Endothelial cell of umbilical vein (primary cell): Measurements from ENCODE around the gene THSD7A. TPM values are rescaled to one million over a fixed set of nuclear protein-coding genes. Genes with fewer than 3 reads are reported as not detected.

Experiments
- BruUV-seq: library from RNA; stranded (reverse); fragments of 400-500 nt; replicated peaks from 2 replicates; lab custom pipeline; 2021; lab: Mats Ljungman, UMichigan
- CTCF ChIA-PET: fragments of 300-600, 350-600 bp; sonication (Branson Sonifier 250); formaldehyde crosslinking; loops from one replicate; lab custom pipeline; 2021; ENCODE audit warnings: antibody characterized with exemption, inconsistent platforms; lab: Charles Lee
- POLR2A ChIA-PET: fragments of 300-600, 350-600 bp; sonication (Branson Sonifier 250); formaldehyde crosslinking; loops from one replicate; lab custom pipeline; 2021; ENCODE audit warnings: antibody characterized with exemption, inconsistent platforms; lab: Charles Lee
- DNase-seq: peaks from one replicate; pipeline ENCODE4 v3.0.0-alpha.2; 2011; ENCODE audit warnings: low read depth, low spot score
- FAIRE-seq: peaks from 2 replicates; lab custom pipeline; 2011; peaks lifted over from hg19 to GRCh38; lab: Jason Lieb, UNC
- H2AFZ ChIP-seq: 2 replicates; pipeline ENCODE4 v1.6.0; 2012; ENCODE audit warnings: low read depth, low read length, control low read depth, inconsistent platforms
- H3K27ac ChIP-seq: 2 replicates; pipeline ENCODE4 v1.5.1; 2011; ENCODE audit warnings: low read depth, mild to moderate bottlenecking, control low read depth, low read length, moderate library complexity; ENCODE audit not compliant: insufficient read depth
- H3K27me3 ChIP-seq, 2 experiments: 2 replicates each; pipeline versions ENCODE4 v1.6.0 to v1.6.1; 2011; ENCODE audit warnings: low read length in 2 of 2, mixed read lengths in 1 of 2; ENCODE audit not compliant: control insufficient read depth in 2 of 2, insufficient read depth in 2 of 2
- H3K36me3 ChIP-seq, 2 experiments: 2 replicates in 1 of 2; 3 replicates in 1 of 2; pipeline ENCODE4 v1.5.1; 2011; ENCODE audit warnings: low read length in 2 of 2, mild to moderate bottlenecking in 1 of 2, moderate library complexity in 1 of 2; ENCODE audit not compliant: control insufficient read depth in 2 of 2, insufficient read depth in 2 of 2; ENCODE audit errors: extremely low read depth in 1 of 2
- H3K4me1 ChIP-seq: 3 replicates; pipeline ENCODE4 v1.5.1; 2011; ENCODE audit warnings: mild to moderate bottlenecking, low read length; ENCODE audit not compliant: control insufficient read depth, insufficient read depth; ENCODE audit errors: extremely low read depth
- H3K4me2 ChIP-seq: 2 replicates; pipeline ENCODE4 v1.6.1; 2011; ENCODE audit warnings: low read length, control low read depth, mixed read lengths; ENCODE audit not compliant: insufficient read depth
- H3K4me3 ChIP-seq, 3 experiments: fragments of 200-600 bp in 1 of 3; sonication (generic), shearing (Covaris generic) in 1 of 3; replicated peaks in 1 of 3; 2 replicates each; pipeline ENCODE4 v1.5.1; 2011 to 2016; ENCODE audit warnings: control low read depth in 3 of 3, low read length in 3 of 3, mild to moderate bottlenecking in 2 of 3, inconsistent platforms in 1 of 3, low read depth in 1 of 3, moderate library complexity in 1 of 3; ENCODE audit not compliant: insufficient read depth in 1 of 3
- H3K79me2 ChIP-seq: 2 replicates; pipeline ENCODE4 v1.6.0; 2012; ENCODE audit warnings: low read length, inconsistent platforms; ENCODE audit not compliant: control insufficient read depth, insufficient read depth
- H3K9ac ChIP-seq: replicated peaks from 2 replicates; pipeline ENCODE3; 2011; ENCODE audit warnings: low read length, control low read depth; ENCODE audit not compliant: insufficient read depth; ENCODE audit errors: extremely low read depth
- H3K9me1 ChIP-seq: replicated peaks from 3 replicates; pipeline ENCODE4 v1.6.0; 2011; ENCODE audit warnings: mild to moderate bottlenecking, low read length; ENCODE audit not compliant: control insufficient read depth, insufficient read depth; ENCODE audit errors: extremely low read depth
- H3K9me3 ChIP-seq: replicated peaks from 2 replicates; pipeline ENCODE4 v1.5.1; 2012; ENCODE audit warnings: low read length, inconsistent platforms; ENCODE audit not compliant: control insufficient read depth, insufficient read depth
- H4K20me1 ChIP-seq: replicated peaks from 2 replicates; pipeline ENCODE3; 2011; ENCODE audit warnings: mild to moderate bottlenecking, low read length; ENCODE audit not compliant: control insufficient read depth, insufficient read depth; ENCODE audit errors: extremely low read depth
- GATA2 ChIP-seq: IDR thresholded peaks from 2 replicates; pipeline ENCODE4 v1.7.0; 2011; ENCODE audit warnings: low read depth, mild to moderate bottlenecking, moderate library complexity, mixed read lengths, low read length; ENCODE audit not compliant: insufficient read length, insufficient read depth
- POLR2AphosphoS5 ChIP-seq: IDR thresholded peaks from 2 replicates; pipeline ENCODE4 v1.6.1; 2012; ENCODE audit warnings: low read depth, mild to moderate bottlenecking, control low read depth, low read length, moderate library complexity; ENCODE audit not compliant: insufficient read depth
- dilution Hi-C: fragments of 300-500 bp; cut with MboI; formaldehyde crosslinking; loops from one replicate; pipeline ENCODE4 v1.15.0; 2019; ENCODE audit warnings: low sequenced_read_pairs; ENCODE audit not compliant: extremely low pct_ligation_motif_present
- intact Hi-C: fragments of 100-400 bp; cut with micrococcal nuclease; formaldehyde crosslinking; loops from one replicate; pipeline ENCODE4 v1.10.0; 2022
- polyA plus RNA-seq, 4 experiments: library from polyadenylated mRNA; depleted of rRNA in 3 of 4; stranded (reverse) in 3 of 4; unstranded in 1 of 4; fragments of >200 nt; gene quantifications; 2 replicates each; pipeline versions ENCODE4 v1.2.1 to v1.2.3, GENCODE V29; 2011 to 2012; ENCODE audit warnings: missing spikeins in 1 of 4
- total RNA-seq: library from RNA; stranded (reverse); gene quantifications from 2 replicates; pipeline ENCODE4 v1.2.3, GENCODE V29; 2021
- TF ChIP-seq, protein P1 (sequence below), 2 donors: IDR thresholded peaks; 1 replicate in 1 of 2; 2 replicates in 1 of 2; pipeline ENCODE4 v1.5.1; 2011; ENCODE audit warnings: low read length in 2 of 2, mild to moderate bottlenecking in 2 of 2, moderate library complexity in 2 of 2, control low read depth in 1 of 2, inconsistent platforms in 1 of 2, low read depth in 1 of 2; ENCODE audit not compliant: insufficient read depth in 1 of 2; ENCODE audit errors: extremely low read depth in 1 of 2
- TF ChIP-seq, protein P2 (sequence below): IDR thresholded peaks from 2 replicates; pipeline ENCODE4 v1.6.1; 2011; ENCODE audit not compliant: insufficient read depth, insufficient read length

Gene THSD7A
- total and polyA plus RNA-seq, 2 donors (not counting 3 experiments of a cell fraction or from before 2014, with no cell fraction given): 3.3 to 12.7 TPM

DNA sequence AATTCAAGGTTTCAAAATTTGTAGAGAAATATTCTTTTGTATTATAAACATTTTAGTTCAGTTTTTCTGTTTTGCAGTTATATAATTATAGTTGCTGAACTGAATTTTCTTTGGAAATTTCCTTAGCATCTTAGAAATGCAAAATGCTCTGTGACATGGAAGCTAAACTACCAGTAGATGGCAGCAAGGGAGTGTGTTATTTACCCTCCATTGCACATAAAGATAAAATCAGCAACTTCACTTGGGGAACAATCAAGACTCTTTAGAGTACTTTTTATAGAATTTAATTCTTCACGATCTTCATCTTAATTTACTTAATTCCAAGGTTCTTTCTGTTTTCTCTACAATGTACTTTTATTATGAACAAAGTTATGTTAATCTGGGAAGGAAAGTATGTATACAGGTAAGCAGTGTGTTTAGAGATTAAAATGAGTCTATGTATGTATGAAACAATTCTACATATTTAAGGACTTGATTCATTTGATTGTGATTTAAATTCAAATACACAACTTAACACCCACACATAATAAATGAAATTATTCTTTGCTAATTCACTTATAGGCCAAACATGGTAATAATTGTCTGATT, 404.2 kb downstream of the THSD7A start:
- Histone ChIP-seq H3K27me3 (no peaks in the 10 kb centered on the region), H3K4me1 (peaks cover 5% of the 10 kb centered on the region), H3K9ac (no peak overlapping the region), H3K4me2 (peak overlapping the region; percentile 15), H3K27ac (peak overlapping the region; percentile 1), H4K20me1 (no peaks in the 10 kb centered on the region), H3K36me3 (no peaks in the 10 kb centered on the region), H3K9me1 (no peaks in the 10 kb centered on the region), H3K79me2 (no peaks in the 10 kb centered on the region), H3K9me3 (no peaks in the 10 kb centered on the region), H3K4me3 (no peak overlapping the region), H2AFZ (peak overlapping the region; percentile 23)
- POLR2A ChIA-PET: no interaction called here
- intact Hi-C loops: loop anchor here (1.0 to 5.0 kb wide), 8 partner anchors 130 to 1065 kb away; partner anchors contain the start of gene TMEM106B
- DNase-seq (peak; percentile 86), FAIRE-seq (peak; percentile 37)
- CTCF ChIA-PET: interaction anchor here (0.8 to 1.4 kb wide), 15 partner anchors 8 to 1062 kb away, joined by 3 to 23 read pairs (median 4); partner anchors contain the start of gene THSD7A
- no TSS peak for BruUV-seq
- dilution Hi-C loops: no loop called here
- TF ChIP-seq GATA2: peak; percentile 80
- TF ChIP-seq POLR2AphosphoS5: no peak
- TF ChIP-seq, protein P1, sequence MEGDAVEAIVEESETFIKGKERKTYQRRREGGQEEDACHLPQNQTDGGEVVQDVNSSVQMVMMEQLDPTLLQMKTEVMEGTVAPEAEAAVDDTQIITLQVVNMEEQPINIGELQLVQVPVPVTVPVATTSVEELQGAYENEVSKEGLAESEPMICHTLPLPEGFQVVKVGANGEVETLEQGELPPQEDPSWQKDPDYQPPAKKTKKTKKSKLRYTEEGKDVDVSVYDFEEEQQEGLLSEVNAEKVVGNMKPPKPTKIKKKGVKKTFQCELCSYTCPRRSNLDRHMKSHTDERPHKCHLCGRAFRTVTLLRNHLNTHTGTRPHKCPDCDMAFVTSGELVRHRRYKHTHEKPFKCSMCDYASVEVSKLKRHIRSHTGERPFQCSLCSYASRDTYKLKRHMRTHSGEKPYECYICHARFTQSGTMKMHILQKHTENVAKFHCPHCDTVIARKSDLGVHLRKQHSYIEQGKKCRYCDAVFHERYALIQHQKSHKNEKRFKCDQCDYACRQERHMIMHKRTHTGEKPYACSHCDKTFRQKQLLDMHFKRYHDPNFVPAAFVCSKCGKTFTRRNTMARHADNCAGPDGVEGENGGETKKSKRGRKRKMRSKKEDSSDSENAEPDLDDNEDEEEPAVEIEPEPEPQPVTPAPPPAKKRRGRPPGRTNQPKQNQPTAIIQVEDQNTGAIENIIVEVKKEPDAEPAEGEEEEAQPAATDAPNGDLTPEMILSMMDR (IDR thresholded peaks at IDR 0.05; ENCODE audit: extremely low read depth in 1 of 2, insufficient read depth in 1 of 2, low read depth in 1 of 2, low read length in 2 of 2): peak; percentile 43 to 48
- TF ChIP-seq, protein P2, sequence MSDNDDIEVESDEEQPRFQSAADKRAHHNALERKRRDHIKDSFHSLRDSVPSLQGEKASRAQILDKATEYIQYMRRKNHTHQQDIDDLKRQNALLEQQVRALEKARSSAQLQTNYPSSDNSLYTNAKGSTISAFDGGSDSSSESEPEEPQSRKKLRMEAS: no peak
